SK-MEL-5 (cell line): Measurements from ENCODE around the gene SLC12A8. TPM values are rescaled to one million over a fixed set of nuclear protein-coding genes. Genes with fewer than 3 reads are reported as not detected.
"Not testable (repeated sequence)": the region's sequence is repeated elsewhere in the genome, so short reads cannot be mapped to it uniquely, and the experiment has no call there.

Source experiments
- DNase-seq: peaks from one replicate; pipeline ENCODE4 v3.0.0-alpha.2; 2016; ENCODE audit warnings: low read depth, low spot score
- in situ Hi-C: cut with HindIII; loops from 2 replicates; pipeline ENCODE4 v1.10.0; 2016; ENCODE audit warnings: low sequenced_read_pairs, high pct_unique_total_duplicates, low pct_unique_long_range_greater_than_20kb
- total RNA-seq: library from RNA; depleted of rRNA; stranded (reverse); fragments of >200 nt; shearing (Covaris generic); gene quantifications from 2 replicates; pipeline ENCODE4 v1.2.3, GENCODE V29; 2014

Gene SLC12A8
- total RNA-seq, 1 experiment from 2014 or later: 0.69 TPM

- in situ Hi-C loops: no loop called here
- DNase-seq: no peak
Measured at GRCh38 chr3:125110876-125111480, 101.6 kb downstream of the SLC12A8 start.

GRCh38 chr3:125110016-125110875 is 102.3 kb downstream of the SLC12A8 start:
- no peak for DNase-seq

GRCh38 chr3:125109536-125109925 is 103.0 kb downstream of the SLC12A8 start:
- in situ Hi-C loops: no loop called here
- DNase-seq: no peak

More at GRCh38 chr3:125110016-125110875, 102.3 kb downstream of the SLC12A8 start:
- in situ Hi-C loops: no loop called here

- DNase-seq: no peak
- in situ Hi-C loops: no loop called here
Measured at GRCh38 chr3:125108833-125109535, 103.6 kb downstream of the SLC12A8 start.

GRCh38 chr3:125107861-125108567 is 104.5 kb downstream of the SLC12A8 start:
- DNase-seq: no peak
- in situ Hi-C loops: no loop called here

GRCh38 chr3:125107363-125107762 is 105.2 kb downstream of the SLC12A8 start:
- no peak for DNase-seq
- in situ Hi-C loops: no loop called here

- no peak for DNase-seq
- in situ Hi-C loops: no loop called here
Measured at GRCh38 chr3:125105116-125105515, 107.4 kb downstream of the SLC12A8 start.

- in situ Hi-C loops: no loop called here
- no peak for DNase-seq
Measured at GRCh38 chr3:125104639-125105038, 107.9 kb downstream of the SLC12A8 start.

- in situ Hi-C loops: no loop called here
- DNase-seq: no peak
Measured at GRCh38 chr3:125103406-125103805, 109.1 kb downstream of the SLC12A8 start.

- in situ Hi-C loops: no loop called here
- no peak for DNase-seq
Measured at GRCh38 chr3:125102470-125102869, 110.1 kb downstream of the SLC12A8 start.

GRCh38 chr3:125098611-125099291 is 113.8 kb downstream of the SLC12A8 start:
- DNase-seq: no peak
- in situ Hi-C loops: no loop called here

- in situ Hi-C loops: no loop called here
- DNase-seq: no peak
Measured at GRCh38 chr3:125090649-125091048, 121.9 kb downstream of the SLC12A8 start.

- DNase-seq: peak; percentile 57
Measured at GRCh38 chr3:125087768-125088391, 124.7 kb downstream of the SLC12A8 start.

GRCh38 chr3:125085166-125085565 is 127.4 kb downstream of the SLC12A8 start:
- DNase-seq: no peak
- in situ Hi-C loops: no loop called here

More at GRCh38 chr3:125087768-125088391, 124.7 kb downstream of the SLC12A8 start:
- in situ Hi-C loops: no loop called here

- no peak for DNase-seq
- in situ Hi-C loops: no loop called here
Measured at GRCh38 chr3:125083776-125084175, 128.8 kb downstream of the SLC12A8 start.

- DNase-seq, in situ Hi-C loops: not testable (repeated sequence)
Measured at GRCh38 chr3:125082339-125082738, 130.2 kb downstream of the SLC12A8 start.

- in situ Hi-C loops: no loop called here
- DNase-seq: no peak
Measured at GRCh38 chr3:125080077-125080476, 132.5 kb downstream of the SLC12A8 start.
